Testis (tissue), 2 donors: ENCODE results near the gene FAM53A.

Experiments used
- CTCF ChIP-seq, 3 experiments: fragments of 450-650 bp in 2 of 3; fragments of 200-600 bp in 1 of 3; sonication (generic) in 1 of 3; IDR thresholded peaks; one replicate each; pipeline ENCODE4 v1.5.1; 2016 to 2019; ENCODE audit warnings: antibody characterized with exemption in 3 of 3, mild to moderate bottlenecking in 2 of 3, moderate library complexity in 1 of 3
- POLR2A ChIP-seq: fragments of 450-650 bp; IDR thresholded peaks from one replicate; pipeline ENCODE4 v1.6.1; 2017; ENCODE audit warnings: antibody characterized with exemption, mild to moderate bottlenecking, moderate library complexity

- TF ChIP-seq CTCF (IDR thresholded peaks at IDR 0.05) (no peak), POLR2A (no peak)
Measured at GRCh38 chr4:1717129-1718094, 33.3 kb upstream of the FAM53A start.
